ENCODE results near the gene ZNF514. TPM values are rescaled to one million over a fixed set of nuclear protein-coding genes. Genes with fewer than 3 reads are reported as not detected.
A peak's percentile ranks its signal among the peaks of the same experiment; 100 is the strongest.
"Not testable (repeated sequence)": the region's sequence is repeated elsewhere in the genome, so short reads cannot be mapped to it uniquely, and the experiment has no call there.

ZNF514 gene
- polyA plus RNA-seq (ENCODE audit: low read depth in 6 of 6) = 10 to 100 TPM in 3 of 6 donors, 1 to 10 TPM in 3; 6.7 to 11.2 (median 8.9) TPM

DNA sequence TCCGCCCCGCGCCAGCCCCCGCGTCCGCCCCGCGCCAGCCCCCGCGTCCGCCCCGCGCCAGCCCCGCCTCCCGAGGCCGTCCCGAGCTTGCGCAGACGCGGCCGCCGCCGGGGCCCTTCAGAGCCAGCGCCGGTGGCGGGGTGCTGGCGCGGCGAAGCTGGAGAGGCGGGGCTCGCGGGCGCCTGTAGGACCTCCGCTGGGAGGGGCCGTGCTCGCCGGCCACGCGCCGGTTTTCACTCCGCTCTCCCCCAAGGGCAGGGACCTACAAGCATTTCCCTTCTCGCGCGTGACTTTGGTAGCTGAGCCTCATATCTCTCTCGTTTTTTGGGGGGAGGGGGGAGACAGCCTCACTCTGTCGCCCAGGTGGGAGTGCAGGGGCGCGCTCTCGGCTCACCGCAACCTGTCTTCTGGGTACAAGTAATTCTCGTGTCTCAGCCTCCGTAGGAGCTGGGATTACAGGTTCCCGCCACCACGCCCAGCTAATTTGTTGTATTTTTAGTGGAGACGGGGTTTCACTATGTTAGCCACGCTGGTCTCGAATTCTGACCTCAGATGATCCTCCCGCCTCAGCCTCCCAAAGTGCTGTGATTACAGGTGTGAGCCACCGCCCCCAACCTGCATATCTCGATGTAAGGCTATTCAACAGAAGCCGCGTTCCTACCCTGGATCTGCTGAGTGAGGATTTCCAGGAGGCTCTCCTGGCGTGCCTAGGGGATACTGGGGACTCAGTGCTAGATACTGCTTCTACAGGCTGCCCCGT, at the start of gene ZNF514:
Gene ZNF514 (minus strand): TSS at position 159 of the 760 bp plus-strand sequence. CDS start 6,595 bp downstream, outside the sequence.
- Mint-ChIP-seq H3K36me3 (peaks cover 5 to 19% of the 10 kb centered on the region in 2 donors), H3K9me3 (peaks cover 0 to 6% (median 0%) of the 10 kb centered on the region in 7 donors), H3K4me3 (peak within 1 kb of the TSS; percentile 80 to 94 (median 92)), H3K27ac (peak within 1 kb of the TSS; percentile 47 to 95 (median 85)), H3K27me3 (no peaks in the 10 kb centered on the region), H3K4me1 (peaks cover 12 to 27% (median 20%) of the 10 kb centered on the region in 3 donors)
- DNase-seq = peak; percentile 80
- peak; percentile 90 to 91 for ATAC-seq (ENCODE audit: low read depth in 2 of 2)

- H3K4me3 Mint-ChIP-seq = peak overlapping the region; percentile 92 to 97 (median 95)
- peaks cover 12 to 34% (median 23%) of the 10 kb centered on the region in 3 donors for H3K4me1 Mint-ChIP-seq
- peaks cover 8 to 28% (median 22%) of the 10 kb centered on the region in 7 donors for H3K9me3 Mint-ChIP-seq
- no peak for DNase-seq
- ATAC-seq (ENCODE audit: low read depth in 2 of 2) = no peak
- no peaks in the 10 kb centered on the region for H3K27me3 Mint-ChIP-seq
- H3K36me3 Mint-ChIP-seq = peaks cover 44 to 51% of the 10 kb centered on the region in 2 donors
- peak overlapping the region in 3 of 6 donors; percentile 4 to 88 (median 79) for H3K27ac Mint-ChIP-seq
Observed at GRCh38 chr2:95208106-95208505, 48.5 kb upstream of the ZNF514 start.

DNA sequence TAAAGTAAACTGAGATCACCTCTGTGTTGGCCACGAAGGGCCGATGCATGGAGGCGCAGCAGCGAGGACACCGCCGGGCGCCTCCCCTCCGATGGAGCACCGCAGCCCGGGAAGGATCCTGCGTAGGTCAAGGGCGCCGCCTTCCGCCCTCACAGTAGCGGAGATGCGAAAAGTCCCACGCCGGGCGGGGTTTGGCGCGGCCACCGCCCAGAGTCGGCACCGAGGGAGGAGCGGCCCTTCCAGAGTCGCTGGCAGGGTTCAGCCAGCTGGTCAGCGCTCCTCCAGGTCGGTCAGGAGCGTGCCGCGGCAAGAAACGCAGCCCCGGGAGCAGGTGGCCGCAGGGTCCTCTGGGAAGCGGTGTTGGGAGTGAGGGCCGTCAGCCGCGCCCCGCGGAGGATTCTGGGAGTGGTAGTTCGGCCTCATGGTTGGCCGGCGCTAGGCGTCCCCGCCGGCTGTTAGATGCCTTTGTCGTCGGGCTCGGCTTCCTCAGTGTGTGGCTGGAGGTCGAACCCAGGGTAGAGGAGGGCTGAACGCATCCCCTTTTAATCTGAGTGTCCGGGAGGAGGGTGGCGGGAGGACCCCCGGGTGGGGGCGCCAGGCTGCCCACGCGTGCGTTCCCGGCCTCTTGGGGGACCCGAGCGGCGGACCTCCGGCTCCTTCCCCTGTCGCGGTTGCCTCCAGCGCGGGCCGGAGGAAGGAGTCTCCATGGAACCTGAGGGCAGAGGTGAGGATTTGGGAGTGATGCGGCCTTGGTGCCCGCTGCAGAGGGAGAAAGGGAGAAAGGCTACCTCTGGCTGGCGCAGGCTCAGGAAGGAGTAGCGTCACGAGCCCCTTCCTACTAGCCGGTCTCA, 47.7 kb upstream of the ZNF514 start, which contains the start of gene ZNF892:
Gene ZNF892 (plus strand): TSS at position 411 of the 851 bp plus-strand sequence. CDS start 295 bp downstream, at position 706.
- H3K4me3 Mint-ChIP-seq = peak within 1 kb of the TSS; percentile 92 to 97 (median 95)
- H3K4me1 Mint-ChIP-seq = peaks cover 12 to 34% (median 23%) of the 10 kb centered on the region in 3 donors
- peak; percentile 94 to 95 for ATAC-seq (ENCODE audit: low read depth in 2 of 2)
- peak within 1 kb of the TSS; percentile 72 to 97 (median 94) for H3K27ac Mint-ChIP-seq
- H3K27me3 Mint-ChIP-seq = no peaks in the 10 kb centered on the region
- H3K36me3 Mint-ChIP-seq = peaks cover 36 to 43% of the 10 kb centered on the region in 2 donors
- peak; percentile 77 for DNase-seq
- peaks cover 5 to 21% (median 15%) of the 10 kb centered on the region in 7 donors for H3K9me3 Mint-ChIP-seq

GRCh38 chr2:95206096-95206495, 46.4 kb upstream of the ZNF514 start:
- Mint-ChIP-seq H3K27me3 (no peaks in the 10 kb centered on the region), H3K4me1 (peaks cover 12 to 34% (median 23%) of the 10 kb centered on the region in 3 donors), H3K4me3 (peak overlapping the region; percentile 92 to 97 (median 95)), H3K9me3 (peaks cover 5 to 10% (median 7%) of the 10 kb centered on the region in 7 donors), H3K27ac (peak overlapping the region in 3 of 6 donors; percentile 26 to 88 (median 73)), H3K36me3 (peaks cover 24 to 31% of the 10 kb centered on the region in 2 donors)
- DNase-seq = no peak
- no peak for ATAC-seq (ENCODE audit: low read depth in 2 of 2)

DNA sequence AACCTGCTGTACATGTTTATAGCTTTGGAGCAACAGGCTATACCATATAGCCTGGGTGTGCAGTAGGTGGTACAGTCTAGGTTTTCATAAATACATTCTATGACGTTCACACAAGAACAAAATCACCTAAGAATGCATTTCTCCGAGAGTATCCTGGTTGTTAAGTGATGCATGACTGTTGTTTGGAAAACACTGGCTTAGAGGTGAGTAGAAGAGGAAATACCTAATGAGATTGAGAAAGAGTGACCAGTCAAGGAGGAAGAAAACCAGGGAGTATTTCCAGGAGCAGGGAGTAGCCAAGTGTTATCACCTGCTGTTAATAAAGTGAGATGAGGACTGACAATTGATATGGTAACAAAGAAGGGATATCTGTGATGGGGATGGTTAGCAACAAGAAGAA, 44.7 kb upstream of the ZNF514 start:
- ATAC-seq (ENCODE audit: low read depth in 2 of 2) (no peak), DNase-seq (no peak)
- H3K27me3 Mint-ChIP-seq = peaks cover under 1 to 4% (median under 1%) of the 10 kb centered on the region in 3 donors
- peaks cover 0 to 7% (median 0%) of the 10 kb centered on the region in 7 donors for H3K9me3 Mint-ChIP-seq
- peaks cover 11 to 15% of the 10 kb centered on the region in 2 donors for H3K36me3 Mint-ChIP-seq
- no peak overlapping the region for H3K27ac Mint-ChIP-seq
- peak overlapping the region in 1 of 8 donors; percentile 93 for H3K4me3 Mint-ChIP-seq
- H3K4me1 Mint-ChIP-seq = peaks cover 12 to 30% (median 23%) of the 10 kb centered on the region in 3 donors

- peaks cover 6 to 10% of the 10 kb centered on the region in 2 donors for H3K36me3 Mint-ChIP-seq
- peaks cover 0 to 7% (median 0%) of the 10 kb centered on the region in 7 donors for H3K9me3 Mint-ChIP-seq
- ATAC-seq (ENCODE audit: low read depth in 2 of 2) = no peak
- H3K27me3 Mint-ChIP-seq = peaks cover 4 to 5% (median 5%) of the 10 kb centered on the region in 3 donors
- H3K27ac Mint-ChIP-seq = no peak overlapping the region
- no peak for DNase-seq
- no peak overlapping the region for H3K4me3 Mint-ChIP-seq
- peaks cover 12 to 25% (median 23%) of the 10 kb centered on the region in 3 donors for H3K4me1 Mint-ChIP-seq
Observed at GRCh38 chr2:95203911-95204310, 44.3 kb upstream of the ZNF514 start.

- not testable (repeated sequence) for H3K4me1 Mint-ChIP-seq; H3K9me3 Mint-ChIP-seq; H3K27ac Mint-ChIP-seq; H3K36me3 Mint-ChIP-seq; ATAC-seq (ENCODE audit: low read depth in 2 of 2); H3K4me3 Mint-ChIP-seq
- H3K27me3 Mint-ChIP-seq = peaks cover 26 to 40% (median 37%) of the 10 kb centered on the region in 3 donors
- DNase-seq = peak; percentile 5
Observed at GRCh38 chr2:95192956-95193355, 33.3 kb upstream of the ZNF514 start.

DNA sequence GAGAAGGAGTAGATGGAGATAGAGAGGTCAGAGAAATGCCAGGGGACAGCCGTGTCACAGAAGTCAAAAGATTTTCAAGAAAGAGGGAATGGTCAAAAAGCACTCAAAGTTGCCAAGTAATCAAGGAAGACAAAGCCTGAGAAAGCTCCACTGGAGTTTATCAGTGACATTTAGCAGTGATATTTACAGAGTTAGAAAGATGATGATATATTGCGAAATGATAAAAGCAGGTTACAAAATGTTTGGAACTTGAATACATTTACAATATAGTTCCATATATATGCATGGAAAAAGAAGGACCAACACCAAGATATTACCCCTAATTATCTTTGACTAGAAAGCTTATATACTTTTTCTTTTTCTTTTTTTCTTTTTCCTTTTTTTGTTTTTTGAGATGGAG, 26.3 kb upstream of the ZNF514 start:
- Mint-ChIP-seq H3K27ac (peak overlapping the region in 1 of 6 donors; percentile 45), H3K27me3 (peaks cover 9 to 17% (median 13%) of the 10 kb centered on the region in 3 donors), H3K36me3 (peaks cover 20 to 38% of the 10 kb centered on the region in 2 donors), H3K4me1 (no peaks in the 10 kb centered on the region), H3K4me3 (no peak overlapping the region), H3K9me3 (peaks cover 0 to 25% (median 8%) of the 10 kb centered on the region in 7 donors)
- DNase-seq (no peak), ATAC-seq (ENCODE audit: low read depth in 2 of 2) (no peak)

DNA sequence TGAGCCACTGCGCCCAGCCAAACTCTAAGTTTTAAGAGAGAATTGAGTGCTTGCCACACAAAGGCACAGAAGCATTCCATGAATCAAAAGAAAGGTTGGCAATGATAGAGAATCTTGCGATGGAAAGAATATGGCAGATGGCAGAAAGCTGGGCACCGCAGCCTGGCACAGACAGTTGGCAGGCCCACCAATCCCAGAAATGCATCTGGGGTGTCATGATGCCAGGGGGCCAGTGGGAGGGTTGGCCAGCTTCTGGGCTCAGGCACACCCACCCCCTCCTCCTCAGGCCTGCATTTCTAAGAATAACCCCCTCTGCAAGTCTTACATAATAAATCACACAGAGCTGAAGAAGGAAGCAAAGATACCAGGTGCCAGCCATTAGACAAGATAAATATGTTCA, 25.5 kb upstream of the ZNF514 start:
- ATAC-seq (ENCODE audit: low read depth in 2 of 2) (no peak), DNase-seq (no peak)
- H3K27ac Mint-ChIP-seq = no peak overlapping the region
- H3K4me3 Mint-ChIP-seq = no peak overlapping the region
- H3K27me3 Mint-ChIP-seq = peaks cover 5 to 9% (median 7%) of the 10 kb centered on the region in 3 donors
- H3K4me1 Mint-ChIP-seq = no peaks in the 10 kb centered on the region
- peaks cover 0 to 28% (median 8%) of the 10 kb centered on the region in 7 donors for H3K9me3 Mint-ChIP-seq
- peaks cover 28 to 45% of the 10 kb centered on the region in 2 donors for H3K36me3 Mint-ChIP-seq

DNA sequence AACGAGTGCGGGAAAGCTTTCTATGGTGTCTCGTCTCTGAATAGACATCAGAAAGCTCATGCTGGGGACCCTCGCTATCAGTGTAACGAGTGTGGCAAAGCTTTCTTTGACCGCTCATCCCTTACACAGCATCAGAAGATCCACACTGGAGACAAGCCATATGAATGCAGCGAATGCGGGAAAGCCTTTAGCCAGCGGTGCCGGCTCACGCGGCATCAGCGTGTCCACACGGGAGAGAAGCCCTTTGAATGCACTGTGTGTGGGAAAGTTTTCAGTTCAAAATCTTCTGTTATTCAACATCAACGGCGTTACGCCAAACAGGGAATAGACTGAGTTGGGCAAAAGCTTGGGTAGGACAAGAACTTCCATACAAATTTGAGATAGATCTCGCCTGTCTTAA, 22.1 kb upstream of the ZNF514 start:
- peaks cover 49 to 64% of the 10 kb centered on the region in 2 donors for H3K36me3 Mint-ChIP-seq
- H3K4me1 Mint-ChIP-seq = no peaks in the 10 kb centered on the region
- no peak overlapping the region for H3K4me3 Mint-ChIP-seq
- peaks cover 0 to 32% (median 8%) of the 10 kb centered on the region in 7 donors for H3K9me3 Mint-ChIP-seq
- H3K27ac Mint-ChIP-seq = peak overlapping the region in 1 of 6 donors; percentile 12
- no peaks in the 10 kb centered on the region for H3K27me3 Mint-ChIP-seq
- ATAC-seq (ENCODE audit: low read depth in 2 of 2) (no peak), DNase-seq (no peak)

GRCh38 chr2:95179451-95179850, 19.8 kb upstream of the ZNF514 start:
- Mint-ChIP-seq H3K4me3 (no peak overlapping the region), H3K36me3 (peaks cover 49 to 66% of the 10 kb centered on the region in 2 donors), H3K27me3 (no peaks in the 10 kb centered on the region), H3K4me1 (no peaks in the 10 kb centered on the region), H3K27ac (no peak overlapping the region), H3K9me3 (peaks cover 0 to 26% (median 7%) of the 10 kb centered on the region in 7 donors)
- DNase-seq (no peak), ATAC-seq (ENCODE audit: low read depth in 2 of 2) (no peak)

DNA sequence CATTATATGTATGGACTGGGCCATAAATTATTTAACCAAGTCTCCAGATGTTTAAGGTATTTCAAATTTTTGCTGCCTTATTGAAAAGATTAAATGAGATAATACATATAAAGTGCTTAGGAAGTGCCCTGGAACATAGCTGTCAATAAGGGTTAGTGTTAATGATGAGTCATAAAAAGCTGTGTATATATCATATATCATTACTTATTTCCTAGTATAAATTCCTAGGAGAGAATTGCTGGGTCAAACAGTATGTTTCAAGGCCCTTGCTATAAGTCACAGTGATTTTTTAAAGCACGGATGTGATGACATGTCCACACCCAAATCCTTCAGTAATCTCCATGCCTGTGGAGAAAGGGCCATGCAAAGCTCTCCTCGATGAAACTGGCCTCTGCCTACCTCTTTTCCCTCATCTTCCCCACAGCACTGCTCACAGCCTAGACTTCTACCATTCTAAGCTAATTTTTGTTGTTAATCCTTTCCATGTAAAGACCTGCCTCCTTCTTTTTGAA, 14.4 kb upstream of the ZNF514 start:
- H3K4me1 Mint-ChIP-seq = peaks cover 0 to 8% (median 5%) of the 10 kb centered on the region in 3 donors
- peaks cover 14 to 19% of the 10 kb centered on the region in 2 donors for H3K36me3 Mint-ChIP-seq
- ATAC-seq (ENCODE audit: low read depth in 2 of 2) (no peak), DNase-seq (no peak)
- H3K27ac Mint-ChIP-seq = peak overlapping the region in 1 of 6 donors; percentile 88
- H3K4me3 Mint-ChIP-seq = peak overlapping the region in 1 of 8 donors; percentile 4
- H3K9me3 Mint-ChIP-seq = no peaks in the 10 kb centered on the region
- H3K27me3 Mint-ChIP-seq = no peaks in the 10 kb centered on the region

DNA sequence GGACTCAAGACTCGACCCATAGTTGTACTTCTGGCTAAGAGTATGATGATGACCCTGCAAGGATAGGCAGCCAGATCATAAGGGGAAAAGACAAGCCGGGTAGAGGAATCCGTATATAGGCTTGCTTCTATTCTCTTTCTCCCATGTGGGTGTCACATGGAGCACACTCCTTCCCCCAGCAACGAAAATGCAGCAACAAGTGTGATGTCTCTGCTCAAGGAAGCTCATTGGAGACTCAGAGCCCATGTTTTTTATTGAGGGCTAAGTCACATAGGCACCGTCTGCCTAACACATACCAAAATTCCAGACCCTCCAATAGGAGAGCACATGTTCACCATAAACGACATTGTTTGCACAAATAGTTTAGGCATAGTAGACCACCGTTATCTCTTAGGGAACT, 12.3 kb upstream of the ZNF514 start:
- peaks cover 0 to 4% of the 10 kb centered on the region in 2 donors for H3K36me3 Mint-ChIP-seq
- H3K27ac Mint-ChIP-seq = no peak overlapping the region
- H3K27me3 Mint-ChIP-seq = no peaks in the 10 kb centered on the region
- no peaks in the 10 kb centered on the region for H3K9me3 Mint-ChIP-seq
- peaks cover 1 to 18% (median 10%) of the 10 kb centered on the region in 3 donors for H3K4me1 Mint-ChIP-seq
- no peak for DNase-seq
- no peak for ATAC-seq (ENCODE audit: low read depth in 2 of 2)
- no peak overlapping the region for H3K4me3 Mint-ChIP-seq
